ENCODE results near the gene CPA1.

The CPA1 gene

GRCh38 chr7:130379921-130380860 is at the start of gene CPA1:
Gene CPA1, plus strand, starts transcription at chr7:130380494. Its CDS starts 27 bp downstream, at chr7:130380521.
- TF ChIP-seq GATA1 (IDR thresholded peaks at IDR 0.05; ENCODE audit: low read depth, low read length): no peak
- TF ChIP-seq POLR2A (IDR thresholded peaks at IDR 0.05; ENCODE audit: low read length): no peak

GRCh38 chr7:130332259-130333053 is 47.8 kb upstream of the CPA1 start:
- DNase-seq: no peak

More at GRCh38 chr7:130379921-130380860, at the start of gene CPA1:
- DNase-seq: no peak

GRCh38 chr7:130333832-130334231 is 46.5 kb upstream of the CPA1 start:
- no peak for DNase-seq
- TF ChIP-seq GATA1 (IDR thresholded peaks at IDR 0.05; ENCODE audit: low read depth, low read length) (no peak), POLR2A (IDR thresholded peaks at IDR 0.05; ENCODE audit: low read length) (no peak)

More at GRCh38 chr7:130332259-130333053, 47.8 kb upstream of the CPA1 start:
- TF ChIP-seq POLR2A (IDR thresholded peaks at IDR 0.05; ENCODE audit: low read length) (no peak), GATA1 (IDR thresholded peaks at IDR 0.05; ENCODE audit: low read depth, low read length) (no peak)

- TF ChIP-seq GATA1 (IDR thresholded peaks at IDR 0.05; ENCODE audit: low read depth, low read length): no peak
- no peak for TF ChIP-seq POLR2A (IDR thresholded peaks at IDR 0.05; ENCODE audit: low read length)
- DNase-seq: no peak
Measured at GRCh38 chr7:130334274-130334673, 46.0 kb upstream of the CPA1 start.

GRCh38 chr7:130337410-130337971 is 42.8 kb upstream of the CPA1 start:
- no peak for TF ChIP-seq GATA1 (IDR thresholded peaks at IDR 0.05; ENCODE audit: low read depth, low read length)
- TF ChIP-seq POLR2A (IDR thresholded peaks at IDR 0.05; ENCODE audit: low read length): no peak
- no peak for DNase-seq

- TF ChIP-seq POLR2A (IDR thresholded peaks at IDR 0.05; ENCODE audit: low read length) (no peak), GATA1 (IDR thresholded peaks at IDR 0.05; ENCODE audit: low read depth, low read length) (no peak)
- DNase-seq: no peak
Measured at GRCh38 chr7:130338233-130338632, 42.1 kb upstream of the CPA1 start.

GRCh38 chr7:130341882-130342281 is 38.4 kb upstream of the CPA1 start:
- TF ChIP-seq POLR2A (IDR thresholded peaks at IDR 0.05; ENCODE audit: low read length) (no peak), GATA1 (IDR thresholded peaks at IDR 0.05; ENCODE audit: low read depth, low read length) (no peak)

GRCh38 chr7:130342701-130343380 is 37.5 kb upstream of the CPA1 start:
- TF ChIP-seq POLR2A (IDR thresholded peaks at IDR 0.05; ENCODE audit: low read length) (no peak), GATA1 (IDR thresholded peaks at IDR 0.05; ENCODE audit: low read depth, low read length) (no peak)
- no peak for DNase-seq

More at GRCh38 chr7:130341882-130342281, 38.4 kb upstream of the CPA1 start:
- no peak for DNase-seq

GRCh38 chr7:130344271-130344866 is 35.9 kb upstream of the CPA1 start, which contains the start of gene CPA5:
Gene CPA5, plus strand, starts transcription at chr7:130344816. Its CDS starts 1,670 bp downstream, at chr7:130346486.
- no peak for TF ChIP-seq GATA1 (IDR thresholded peaks at IDR 0.05; ENCODE audit: low read depth, low read length)
- no peak for TF ChIP-seq POLR2A (IDR thresholded peaks at IDR 0.05; ENCODE audit: low read length)
- DNase-seq: no peak

- no peak for DNase-seq
- TF ChIP-seq POLR2A (IDR thresholded peaks at IDR 0.05; ENCODE audit: low read length) (no peak), GATA1 (IDR thresholded peaks at IDR 0.05; ENCODE audit: low read depth, low read length) (no peak)
Measured at GRCh38 chr7:130345136-130345535, 35.2 kb upstream of the CPA1 start.

- TF ChIP-seq POLR2A (IDR thresholded peaks at IDR 0.05; ENCODE audit: low read length) (no peak), GATA1 (IDR thresholded peaks at IDR 0.05; ENCODE audit: low read depth, low read length) (no peak)
- no peak for DNase-seq
Measured at GRCh38 chr7:130345725-130346124, 34.6 kb upstream of the CPA1 start.

GRCh38 chr7:130346177-130346905 is 34.0 kb upstream of the CPA1 start:
- TF ChIP-seq POLR2A (IDR thresholded peaks at IDR 0.05; ENCODE audit: low read length): no peak
- TF ChIP-seq GATA1 (IDR thresholded peaks at IDR 0.05; ENCODE audit: low read depth, low read length): no peak

More at GRCh38 chr7:130346177-130346905, 34.0 kb upstream of the CPA1 start:
- no peak for DNase-seq
